GM12878 (cell line): ENCODE data around the gene BCAS2. TPM values are rescaled to one million over a fixed set of nuclear protein-coding genes. Genes with fewer than 3 reads are reported as not detected.

Experiments
- ATAC-seq: fragments of 200-7000 bp; cut with Tn5 transposase; 3 replicates; pipeline ENCODE4 v1.9.1; 2020; ENCODE audit warnings: mild to moderate bottlenecking, moderate library complexity
- BruUV-seq: library from RNA; stranded (reverse); fragments of 400-500 nt; replicated peaks from 2 replicates; lab custom pipeline; 2021; lab: Mats Ljungman, UMichigan
- CTCF ChIA-PET: fragments of 300-600 bp; sonication (Branson Sonifier 250); formaldehyde crosslinking; extraction: SDS; loops from one replicate; lab custom pipeline; 2021; ENCODE audit warnings: inconsistent platforms; lab: Yijun Ruan, JAX
- POLR2A ChIA-PET: fragments of 350-600 bp; formaldehyde crosslinking; extraction: SDS; loops from one replicate; lab custom pipeline; 2021; ENCODE audit warnings: inconsistent platforms; lab: Charles Lee
- RAD21 ChIA-PET: fragments of 300-600 bp; sonication (Branson Sonifier 250); formaldehyde crosslinking; loops from one replicate; lab custom pipeline; 2023; ENCODE audit warnings: antibody characterized with exemption; ENCODE audit not compliant: unreplicated experiment; lab: Charles Lee
- SMC1A ChIA-PET: fragments of 300-600 bp; sonication (Branson Sonifier 250); formaldehyde crosslinking; loops from one replicate; lab custom pipeline; 2023; ENCODE audit not compliant: unreplicated experiment, uncharacterized antibody; lab: Charles Lee
- DNase-seq: peaks from one replicate; pipeline ENCODE4 v3.0.0-alpha.2; 2011; ENCODE audit warnings: low read depth, low spot score
- FAIRE-seq: peaks from 3 replicates; lab custom pipeline; 2011; peaks lifted over from hg19 to GRCh38; lab: Jason Lieb, UNC
- H2AFZ ChIP-seq: 2 replicates; pipeline ENCODE4 v1.6.0; 2011; ENCODE audit warnings: low read depth, low read length, control low read depth; ENCODE audit not compliant: control insufficient read depth
- H3K27ac ChIP-seq: 2 replicates; pipeline ENCODE4 v1.5.1; 2011; ENCODE audit warnings: control low read depth; ENCODE audit not compliant: control insufficient read depth, insufficient read depth
- H3K27me3 ChIP-seq, 2 experiments: replicated peaks in 1 of 2; 2 replicates each; pipeline versions ENCODE4 v1.6.0 to v1.6.1; 2011; ENCODE audit warnings: low read length in 1 of 2; ENCODE audit not compliant: control insufficient read depth in 2 of 2, insufficient read depth in 2 of 2
- H3K36me3 ChIP-seq, 2 experiments: 2 replicates each; pipeline ENCODE4 v1.5.1; 2011; ENCODE audit warnings: low read length in 1 of 2; ENCODE audit not compliant: control insufficient read depth in 2 of 2, insufficient read depth in 2 of 2
- H3K4me1 ChIP-seq: 2 replicates; pipeline ENCODE4 v1.6.1; 2011; ENCODE audit warnings: mild to moderate bottlenecking, low read length, moderate library complexity, mixed read lengths; ENCODE audit not compliant: control insufficient read depth, insufficient read depth
- H3K4me2 ChIP-seq: 2 replicates; pipeline ENCODE4 v1.6.0; 2011; ENCODE audit warnings: control low read depth; ENCODE audit not compliant: control insufficient read depth, insufficient read depth
- H3K4me3 ChIP-seq: fragments of 200-600 bp; sonication (generic); 2 replicates; pipeline ENCODE4 v1.5.1; 2016
- H3K79me2 ChIP-seq: 2 replicates; pipeline ENCODE4 v1.6.0; 2011; ENCODE audit warnings: low read length; ENCODE audit not compliant: control insufficient read depth, insufficient read depth
- H3K9ac ChIP-seq: 2 replicates; pipeline ENCODE4 v1.8.0; 2011; ENCODE audit warnings: low read length, control low read depth, mixed read lengths; ENCODE audit not compliant: control insufficient read depth, insufficient read depth
- H3K9me3 ChIP-seq: replicated peaks from 3 replicates; pipeline ENCODE4 v1.5.1; 2011; ENCODE audit warnings: mild to moderate bottlenecking, low read length; ENCODE audit not compliant: control insufficient read depth, insufficient read depth
- H4K20me1 ChIP-seq: 2 replicates; pipeline ENCODE4 v1.6.0; 2011; ENCODE audit not compliant: control insufficient read depth, insufficient read depth
- ATF2 ChIP-seq: IDR thresholded peaks from 2 replicates; pipeline ENCODE4 v1.6.1; 2012; ENCODE audit warnings: low read length, inconsistent platforms
- BCL11A ChIP-seq: IDR thresholded peaks from 2 replicates; pipeline ENCODE4 v1.6.1; 2011; ENCODE audit warnings: low read depth, low read length
- CBX5 ChIP-seq: sonication (generic); IDR thresholded peaks from 2 replicates; pipeline ENCODE4 v1.6.1; 2016; ENCODE audit warnings: low read depth, moderate library complexity, mild to moderate bottlenecking, inconsistent platforms
- CHD2 ChIP-seq: IDR thresholded peaks from 2 replicates; pipeline ENCODE4 v1.6.1; 2011; ENCODE audit warnings: low read depth, low read length, improper control_type of control experiment, borderline replicate concordance
- EZH2 ChIP-seq: IDR thresholded peaks from 2 replicates; pipeline ENCODE4 v1.6.1; 2012; ENCODE audit warnings: low read depth, mild to moderate bottlenecking, control low read depth, inconsistent platforms, low read length, borderline replicate concordance; ENCODE audit not compliant: control insufficient read depth
- JUNB ChIP-seq: IDR thresholded peaks from 2 replicates; pipeline ENCODE4 v1.6.1; 2016; ENCODE audit warnings: antibody characterized with exemption, mild to moderate bottlenecking
- KLF5 ChIP-seq: fragments of 450-650 bp; IDR thresholded peaks from 2 replicates; pipeline ENCODE4 v1.6.1; 2014; ENCODE audit warnings: mild to moderate bottlenecking; ENCODE audit not compliant: partially characterized antibody
- MTA2 ChIP-seq: fragments of 450-650 bp; IDR thresholded peaks from 2 replicates; pipeline ENCODE4 v1.6.1; 2016; ENCODE audit warnings: low read depth, mild to moderate bottlenecking, moderate library complexity
- MXI1 ChIP-seq: fragments of 150-350 bp; IDR thresholded peaks from 2 replicates; pipeline ENCODE4 v1.6.1; 2011; ENCODE audit warnings: low read depth, mild to moderate bottlenecking, inconsistent platforms, low read length, improper control_type of control experiment
- PBX3 ChIP-seq: IDR thresholded peaks from 2 replicates; pipeline ENCODE4 v1.6.1; 2011; ENCODE audit warnings: mild to moderate bottlenecking, low read depth, low read length, moderate library complexity; ENCODE audit not compliant: insufficient replicate concordance
- PKNOX1 ChIP-seq: fragments of 450-650 bp; IDR thresholded peaks from 2 replicates; pipeline ENCODE4 v1.6.1; 2016; ENCODE audit warnings: mild to moderate bottlenecking
- POLR2AphosphoS5 ChIP-seq: IDR thresholded peaks from 2 replicates; pipeline ENCODE4 v1.6.1; 2011; ENCODE audit warnings: mild to moderate bottlenecking, low read length, inconsistent platforms
- SIN3A ChIP-seq: IDR thresholded peaks from 2 replicates; pipeline ENCODE4 v1.6.1; 2012; ENCODE audit warnings: low read depth, low read length, improper control_type of control experiment
- SREBF2 ChIP-seq: IDR thresholded peaks from 2 replicates; pipeline ENCODE4 v1.6.1; 2012; ENCODE audit warnings: mild to moderate bottlenecking, low read length
- STAT1 ChIP-seq: fragments of 450-650 bp; conservative IDR thresholded peaks from 2 replicates; pipeline ENCODE4 v1.6.1; 2014; ENCODE audit warnings: antibody characterized with exemption, mild to moderate bottlenecking
- TARDBP ChIP-seq: IDR thresholded peaks from 2 replicates; pipeline ENCODE4 v1.6.1; 2016; ENCODE audit warnings: borderline replicate concordance
- USF1 ChIP-seq: IDR thresholded peaks from 2 replicates; pipeline ENCODE4 v1.6.1; 2011; ENCODE audit warnings: borderline replicate concordance, low read depth, mild to moderate bottlenecking, moderate library complexity, mixed read lengths, low read length; ENCODE audit not compliant: insufficient read depth; ENCODE audit errors: extremely low read length
- WRNIP1 ChIP-seq: IDR thresholded peaks from 2 replicates; pipeline ENCODE4 v1.6.1; 2011; ENCODE audit warnings: low read depth, low read length, improper control_type of control experiment, borderline replicate concordance
- YY1 ChIP-seq: IDR thresholded peaks from 2 replicates; pipeline ENCODE4 v1.6.1; 2011; ENCODE audit warnings: low read depth, mild to moderate bottlenecking, low read length
- ZNF217 ChIP-seq: fragments of 450-650 bp; IDR thresholded peaks from 2 replicates; pipeline ENCODE4 v1.6.1; 2017; ENCODE audit warnings: antibody characterized with exemption, mild to moderate bottlenecking
- WGBS: methylation state at CpG from one replicate; pipeline ENCODE4 v1.1.6; 2016; ENCODE audit warnings: low lambda C conversion rate; ENCODE audit not compliant: insufficient replicate concordance, insufficient coverage; ENCODE audit errors: missing lambda C conversion rate; 5-methylcytosine and 5-hydroxymethylcytosine counted together
- in situ Hi-C: fragments of 300-500 bp; cut with MboI; formaldehyde crosslinking; loops from 9 replicates; pipeline ENCODE4 v1.14.3; 2018; ENCODE audit warnings: mixed read lengths
- intact Hi-C: fragments of 100-400 bp; cut with micrococcal nuclease; formaldehyde crosslinking; loops from one replicate; pipeline ENCODE4 v1.14.2; 2022; ENCODE audit not compliant: unreplicated experiment
- polyA plus RNA-seq, 11 experiments: library from polyadenylated mRNA; depleted of rRNA in 4 of 11; unstranded in 6 of 11; stranded (reverse) in 5 of 11; fragments of >200 nt; fragmentation: Nextera tagmentation in 4 of 11; fragmentation: Illumina TruSeq in 1 of 11; extraction: Ambion mirVana in 4 of 11; extraction: Trizol in 1 of 11; gene quantifications; 1 replicate in 1 of 11; 2 replicates in 10 of 11; pipeline versions ENCODE4 v1.2.1 to v1.2.3, GENCODE V29; 2011 to 2016; ENCODE audit warnings: inconsistent platforms in 2 of 11, missing spikeins in 2 of 11, low read depth in 1 of 11
- total RNA-seq, 4 experiments: library from RNA; depleted of rRNA in 3 of 4; stranded (reverse); fragments of >200 nt in 3 of 4; fragmentation: Illumina TruSeq in 1 of 4; extraction: Trizol in 1 of 4; gene quantifications; 2 replicates each; pipeline versions ENCODE4 v1.2.1 to v1.2.3, GENCODE V29; 2013 to 2021

Gene BCAS2
- total and polyA plus RNA-seq, 10 of the 15 experiments (the other 5 are each of a cell fraction or from before 2014, with no cell fraction given) = 37.3 to 129 (median 60.7) TPM

- ATAC-seq (no peak), DNase-seq (no peak), FAIRE-seq (no peak)
- BruUV-seq = no TSS peak
- in situ Hi-C loops (no loop called here), intact Hi-C loops (no loop called here)
- ChIA-PET RAD21 (interaction anchor here (1.3 kb wide), 1 partner anchor 15 kb away, joined by 4 read pairs; no protein-coding TSS in a partner anchor), POLR2A (no interaction called here), SMC1A (no interaction called here), CTCF (interaction anchor here (1.0 kb wide), 1 partner anchor 11 kb away, joined by 3 read pairs; no protein-coding TSS in a partner anchor)
- H3K9me3 ChIP-seq = no peaks in the 10 kb centered on the region
- H3K9ac ChIP-seq = no peak overlapping the region
- no peak overlapping the region for H3K27ac ChIP-seq
- H3K27me3 ChIP-seq = no peaks in the 10 kb centered on the region
- no peak overlapping the region for H3K4me2 ChIP-seq
- H4K20me1 ChIP-seq = no peaks in the 10 kb centered on the region
- TF ChIP-seq STAT1 (no peak), ATF2 (no peak), CBX5 (no peak), SREBF2 (no peak), PKNOX1 (no peak), PBX3 (no peak), JUNB (no peak), POLR2AphosphoS5 (no peak), BCL11A (no peak), MTA2 (no peak), ZNF217 (no peak), CHD2 (no peak), USF1 (no peak), YY1 (no peak), KLF5 (no peak), SIN3A (no peak), TARDBP (no peak), EZH2 (no peak), WRNIP1 (no peak), MXI1 (no peak)
- H3K4me3 ChIP-seq = no peak overlapping the region
- WGBS = 57% methylated on average over 2 of the region's 2 CpGs
- no peak overlapping the region for H2AFZ ChIP-seq
- no peaks in the 10 kb centered on the region for H3K4me1 ChIP-seq
- no peaks in the 10 kb centered on the region for H3K79me2 ChIP-seq
- no peaks in the 10 kb centered on the region for H3K36me3 ChIP-seq
Observed at GRCh38 chr1:114545796-114546195, 35.6 kb downstream of the BCAS2 start.
